HG02588 (cell line): ENCODE measurements around the gene DCAKD.

ENCODE experiments used
- ATAC-seq: cut with Tn5 transposase; IDR thresholded peaks from one replicate; pipeline ENCODE4 v1.9.1; 2021; ENCODE audit warnings: mild to moderate bottlenecking, moderate library complexity; ENCODE audit not compliant: unreplicated experiment

DCAKD gene

DNA sequence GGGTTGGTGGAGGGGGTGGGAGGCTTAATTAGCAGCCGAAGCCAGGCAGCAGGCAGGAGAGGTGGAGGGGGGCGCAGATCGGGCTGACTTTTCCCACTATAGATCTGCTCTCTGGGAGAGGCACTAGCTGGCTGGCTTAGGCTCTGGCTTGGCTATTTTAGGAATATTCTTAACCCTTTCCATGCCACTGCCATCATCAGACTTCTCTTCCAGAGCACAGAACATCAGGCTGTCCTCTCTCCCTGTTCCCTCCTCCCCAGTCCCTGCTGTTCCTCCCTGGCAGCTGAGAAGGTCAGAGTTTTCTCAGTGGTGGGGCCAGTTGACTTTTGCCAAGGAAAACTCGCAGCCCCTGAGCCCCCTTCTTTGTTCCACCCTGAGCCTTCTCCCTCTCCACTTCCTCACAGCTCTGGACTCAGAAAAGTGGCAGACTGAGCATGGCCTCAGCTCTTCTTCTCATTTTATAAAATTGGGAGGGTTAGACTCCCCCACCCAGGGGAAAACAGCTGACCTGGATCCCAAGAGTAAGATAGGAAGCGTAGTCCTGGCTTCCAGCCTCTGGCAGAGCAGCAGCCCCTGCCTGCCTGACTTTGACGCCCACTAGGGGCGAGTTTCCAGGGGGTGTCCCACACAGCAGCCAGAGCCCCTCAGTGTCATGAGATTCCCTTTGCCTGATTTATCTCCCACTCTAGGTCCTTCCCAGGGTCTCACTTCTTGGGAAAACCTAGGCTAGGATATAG lies 73.5 kb downstream of the DCAKD start:
- ATAC-seq = no peak

DNA sequence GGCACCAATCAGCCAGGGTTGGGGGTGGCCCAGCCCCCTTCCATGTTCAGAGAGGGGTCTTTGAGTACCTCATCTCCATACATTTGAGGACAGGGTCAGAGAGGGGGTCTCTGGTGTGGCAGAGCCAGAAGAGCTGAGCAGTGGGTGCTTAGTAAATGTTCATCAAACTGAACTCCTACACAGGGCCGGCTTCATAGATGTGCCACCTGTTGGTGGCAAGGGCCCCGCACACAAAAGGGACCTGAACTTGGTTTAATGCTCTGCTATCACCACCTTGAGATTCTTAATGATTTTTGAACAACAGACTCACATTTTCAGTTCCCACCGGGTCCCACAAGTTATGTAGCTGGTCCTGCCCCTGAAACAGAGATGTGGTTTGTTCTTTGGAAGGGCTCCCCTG lies 74.4 kb downstream of the DCAKD start:
- ATAC-seq = no peak

DNA sequence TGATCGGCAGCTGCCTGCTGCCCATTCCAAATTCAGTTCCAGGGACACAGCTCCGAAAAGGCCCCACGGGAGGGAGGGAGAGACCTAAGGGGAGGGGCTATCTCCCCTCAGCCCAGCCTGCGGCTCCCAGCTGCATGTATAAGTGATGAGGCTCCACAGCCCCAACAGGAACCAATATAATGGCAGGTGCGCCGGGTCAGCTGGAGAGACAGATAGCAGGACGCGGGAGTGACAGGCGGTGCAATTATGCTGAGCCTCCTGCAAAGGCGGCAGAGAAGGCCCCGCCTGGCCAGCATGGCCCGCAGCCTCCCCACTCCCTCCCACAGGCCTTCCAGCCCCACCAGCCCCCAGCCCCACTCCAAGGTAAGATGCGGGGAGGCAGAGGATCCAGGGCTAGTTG lies 75.2 kb downstream of the DCAKD start:
- ATAC-seq = no peak
